Measurements from ENCODE around the gene HTR6.

The HTR6 gene

DNA sequence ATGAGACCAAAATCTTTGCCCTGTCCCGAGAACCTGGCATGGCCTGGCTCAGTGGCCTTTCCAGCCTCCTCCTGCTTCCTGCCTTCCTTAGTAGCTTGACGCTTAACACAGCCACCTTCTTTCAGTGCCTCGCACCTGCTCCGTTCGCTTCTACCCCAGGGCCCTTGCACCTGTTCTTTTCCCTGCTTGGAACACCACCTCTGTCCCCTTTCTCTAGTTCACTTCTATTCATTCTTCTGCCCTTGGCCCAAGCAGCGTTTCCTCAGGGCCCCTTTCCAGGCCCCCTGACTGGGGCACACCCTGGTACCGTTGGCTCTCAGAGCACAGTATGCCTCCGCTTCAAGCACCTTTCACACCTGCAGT lies 9.0 kb upstream of the HTR6 start:
- in situ Hi-C loops (cut with MboI; ENCODE audit: low sequenced_read_pairs): loop anchor here (10.0 to 25.0 kb wide), 3 partner anchors 311 to 1068 kb away; no protein-coding TSS in a partner anchor

DNA sequence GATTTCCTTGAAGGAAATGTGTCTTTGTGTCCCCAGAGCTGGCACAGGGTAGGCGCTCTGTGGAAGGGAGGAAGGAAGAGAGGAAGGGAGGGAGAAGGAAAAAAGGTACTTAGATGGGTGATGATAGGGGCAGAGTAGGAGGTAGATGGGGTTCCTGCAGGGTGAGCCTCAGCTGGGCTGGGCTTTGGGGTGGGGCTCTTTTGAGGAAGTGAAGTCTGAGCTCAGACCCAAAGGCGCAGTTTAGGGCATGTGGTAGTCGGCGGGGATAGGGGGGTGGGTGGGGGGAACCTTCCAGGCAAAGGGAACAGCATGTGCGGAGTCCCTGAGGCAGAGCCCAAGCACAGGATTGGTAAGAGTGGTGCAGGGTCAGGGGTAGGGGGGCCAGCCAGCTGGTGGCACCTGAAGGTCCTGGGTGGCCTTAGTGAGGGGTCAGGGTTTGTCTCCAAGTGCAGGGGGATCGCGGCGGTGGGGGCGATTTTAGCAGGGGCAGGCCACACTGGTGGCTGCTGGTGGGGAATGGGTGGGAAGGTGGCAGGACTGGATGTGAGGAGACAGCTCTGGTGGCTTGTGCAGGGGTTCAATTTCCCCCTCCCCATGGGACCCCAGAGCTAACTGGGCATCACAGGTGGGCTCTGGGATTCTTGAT lies 8.4 kb upstream of the HTR6 start:
- in situ Hi-C loops (cut with MboI; ENCODE audit: low sequenced_read_pairs): loop anchor here (10.0 to 25.0 kb wide), 3 partner anchors 311 to 1069 kb away; no protein-coding TSS in a partner anchor

DNA sequence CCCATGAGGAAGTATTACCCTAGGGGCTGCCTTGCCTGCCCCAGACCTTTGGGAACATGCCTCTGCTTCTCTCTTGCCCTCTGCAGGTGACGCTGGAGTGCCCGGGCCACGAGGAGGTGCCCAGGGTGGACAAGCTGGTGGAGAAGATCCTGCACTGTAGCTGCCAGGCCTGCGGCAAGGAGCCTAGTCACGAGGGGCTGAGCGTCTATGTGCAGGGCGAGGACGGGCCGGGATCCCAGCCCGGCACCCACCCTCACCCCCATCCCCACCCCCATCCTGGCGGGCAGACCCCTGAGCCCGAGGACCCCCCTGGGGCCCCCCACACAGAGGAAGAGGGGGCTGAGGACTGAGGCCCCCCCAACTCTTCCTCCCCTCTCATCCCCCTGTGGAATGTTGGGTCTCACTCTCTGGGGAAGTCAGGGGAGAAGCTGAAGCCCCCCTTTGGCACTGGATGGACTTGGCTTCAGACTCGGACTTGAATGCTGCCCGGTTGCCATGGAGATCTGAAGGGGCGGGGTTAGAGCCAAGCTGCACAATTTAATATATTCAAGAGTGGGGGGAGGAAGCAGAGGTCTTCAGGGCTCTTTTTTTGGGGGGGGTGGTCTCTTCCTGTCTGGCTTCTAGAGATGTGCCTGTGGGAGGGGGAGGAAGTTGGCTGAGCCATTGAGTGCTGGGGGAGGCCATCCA lies 7.8 kb upstream of the HTR6 start:
- in situ Hi-C loops (cut with MboI; ENCODE audit: low sequenced_read_pairs): loop anchor here (10.0 to 25.0 kb wide), 3 partner anchors 312 to 1070 kb away; no protein-coding TSS in a partner anchor

DNA sequence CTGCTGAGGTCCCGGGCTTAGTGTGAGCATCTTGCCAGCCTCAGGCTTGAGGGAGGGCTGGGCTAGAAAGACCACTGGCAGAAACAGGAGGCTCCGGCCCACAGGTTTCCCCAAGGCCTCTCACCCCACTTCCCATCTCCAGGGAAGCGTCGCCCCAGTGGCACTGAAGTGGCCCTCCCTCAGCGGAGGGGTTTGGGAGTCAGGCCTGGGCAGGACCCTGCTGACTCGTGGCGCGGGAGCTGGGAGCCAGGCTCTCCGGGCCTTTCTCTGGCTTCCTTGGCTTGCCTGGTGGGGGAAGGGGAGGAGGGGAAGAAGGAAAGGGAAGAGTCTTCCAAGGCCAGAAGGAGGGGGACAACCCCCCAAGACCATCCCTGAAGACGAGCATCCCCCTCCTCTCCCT lies 7.2 kb upstream of the HTR6 start:
- in situ Hi-C loops (cut with MboI; ENCODE audit: low sequenced_read_pairs): loop anchor here (10.0 to 25.0 kb wide), 3 partner anchors 313 to 1070 kb away; no protein-coding TSS in a partner anchor

DNA sequence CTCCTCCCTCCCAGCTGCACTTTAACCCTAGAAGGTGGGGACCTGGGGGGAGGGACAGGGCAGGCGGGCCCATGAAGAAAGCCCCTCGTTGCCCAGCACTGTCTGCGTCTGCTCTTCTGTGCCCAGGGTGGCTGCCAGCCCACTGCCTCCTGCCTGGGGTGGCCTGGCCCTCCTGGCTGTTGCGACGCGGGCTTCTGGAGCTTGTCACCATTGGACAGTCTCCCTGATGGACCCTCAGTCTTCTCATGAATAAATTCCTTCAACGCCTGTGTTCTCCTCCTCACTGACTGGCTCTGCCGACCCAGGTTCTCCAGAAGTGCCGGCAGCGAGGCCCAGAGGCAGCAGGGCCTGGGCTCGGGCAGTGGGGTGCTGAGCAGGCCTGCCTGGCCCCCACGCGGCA lies 6.5 kb upstream of the HTR6 start:
- in situ Hi-C loops (cut with MboI; ENCODE audit: low sequenced_read_pairs): loop anchor here (10.0 to 25.0 kb wide), 3 partner anchors 313 to 1071 kb away; no protein-coding TSS in a partner anchor

DNA sequence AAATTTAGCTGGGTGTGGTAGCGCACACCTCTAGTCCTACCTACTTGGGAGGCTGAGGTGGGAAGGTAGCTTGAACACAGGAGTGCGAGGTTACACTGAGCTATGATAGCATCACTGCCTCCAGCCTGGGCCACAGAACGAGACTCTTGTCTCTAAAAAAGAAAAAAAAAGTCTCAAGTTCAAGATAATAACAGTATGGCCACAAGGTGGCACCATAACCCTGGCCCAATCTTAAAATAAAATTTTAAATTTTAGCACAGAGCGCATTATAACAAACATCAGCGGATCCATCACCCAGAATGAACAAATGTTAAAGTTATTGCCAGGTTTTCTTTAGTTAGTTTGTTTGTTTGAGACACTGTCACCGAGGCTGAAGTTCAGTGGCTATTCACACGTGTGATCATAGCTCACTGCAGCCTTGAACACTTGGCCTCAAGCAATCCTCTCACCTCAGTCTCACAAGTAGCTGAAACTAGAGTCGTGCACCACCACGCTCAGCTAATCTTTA lies 2.9 kb upstream of the HTR6 start:
- in situ Hi-C loops (cut with MboI; ENCODE audit: low sequenced_read_pairs): loop anchor here (25.0 kb wide), 2 partner anchors 774 to 1074 kb away; no protein-coding TSS in a partner anchor

DNA sequence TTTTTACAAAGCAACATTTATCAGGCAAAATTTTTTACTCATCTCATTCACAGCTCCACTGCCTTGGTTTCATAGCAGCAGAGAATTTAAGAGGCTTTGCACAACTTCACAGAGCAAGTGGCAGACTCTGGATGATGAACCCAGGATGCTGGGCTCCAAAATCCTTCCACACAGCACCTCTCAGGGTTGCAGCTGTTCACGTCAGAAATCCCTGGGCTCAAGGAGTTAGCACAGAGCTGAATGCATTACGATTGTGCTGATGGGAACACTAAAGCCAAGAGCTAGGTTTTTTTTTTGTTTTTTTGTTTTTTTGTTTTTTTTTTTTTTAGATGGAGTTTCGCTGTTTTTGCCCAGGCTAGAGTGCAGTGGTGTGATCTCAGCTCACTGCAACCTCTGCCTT lies 2.4 kb upstream of the HTR6 start:
- in situ Hi-C loops (cut with MboI; ENCODE audit: low sequenced_read_pairs): loop anchor here (25.0 kb wide), 2 partner anchors 775 to 1075 kb away; no protein-coding TSS in a partner anchor

DNA sequence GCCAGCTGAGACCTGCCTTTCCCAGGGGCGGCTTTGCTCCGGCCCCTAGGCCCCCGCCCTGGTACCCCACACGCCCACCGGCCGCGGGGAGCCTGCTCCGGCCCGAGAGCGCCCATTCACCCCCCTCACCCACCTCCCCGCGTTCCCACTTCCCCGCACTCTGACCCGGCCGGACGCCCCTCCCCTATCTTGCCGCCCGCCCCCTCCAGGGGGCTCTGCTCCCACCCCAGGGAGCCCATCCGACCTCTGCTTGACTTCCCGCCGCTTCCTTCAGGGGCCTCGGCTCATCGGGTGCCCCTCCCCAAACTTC lies 466 bp downstream of the HTR6 start:
- in situ Hi-C loops (cut with MboI; ENCODE audit: low sequenced_read_pairs): loop anchor here (25.0 kb wide), 2 partner anchors 778 to 1078 kb away; no protein-coding TSS in a partner anchor

DNA sequence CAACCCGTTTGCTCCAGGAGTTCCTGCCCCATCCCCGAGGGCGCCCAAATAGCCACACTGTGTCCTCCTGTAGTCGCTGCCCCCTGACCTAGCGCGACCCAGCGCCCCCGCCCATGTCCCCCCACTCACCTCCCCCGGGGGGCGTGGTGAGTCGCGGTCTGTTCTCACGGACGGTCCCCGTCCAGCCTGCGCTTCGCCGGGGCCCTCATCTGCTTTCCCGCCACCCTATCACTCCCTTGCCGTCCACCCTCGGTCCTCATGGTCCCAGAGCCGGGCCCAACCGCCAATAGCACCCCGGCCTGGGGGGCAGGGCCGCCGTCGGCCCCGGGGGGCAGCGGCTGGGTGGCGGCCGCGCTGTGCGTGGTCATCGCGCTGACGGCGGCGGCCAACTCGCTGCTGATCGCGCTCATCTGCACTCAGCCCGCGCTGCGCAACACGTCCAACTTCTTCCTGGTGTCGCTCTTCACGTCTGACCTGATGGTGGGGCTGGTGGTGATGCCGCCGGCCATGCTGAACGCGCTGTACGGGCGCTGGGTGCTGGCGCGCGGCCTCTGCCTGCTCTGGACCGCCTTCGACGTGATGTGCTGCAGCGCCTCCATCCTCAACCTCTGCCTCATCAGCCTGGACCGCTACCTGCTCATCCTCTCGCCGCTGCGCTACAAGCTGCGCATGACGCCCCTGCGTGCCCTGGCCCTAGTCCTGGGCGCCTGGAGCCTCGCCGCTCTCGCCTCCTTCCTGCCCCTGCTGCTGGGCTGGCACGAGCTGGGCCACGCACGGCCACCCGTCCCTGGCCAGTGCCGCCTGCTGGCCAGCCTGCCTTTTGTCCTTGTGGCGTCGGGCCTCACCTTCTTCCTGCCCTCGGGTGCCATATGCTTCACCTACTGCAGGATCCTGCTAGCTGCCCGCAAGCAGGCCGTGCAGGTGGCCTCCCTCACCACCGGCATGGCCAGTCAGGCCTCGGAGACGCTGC lies 1.1 kb downstream of the HTR6 start:
- in situ Hi-C loops (cut with MboI; ENCODE audit: low sequenced_read_pairs): loop anchor here (25.0 kb wide), 2 partner anchors 778 to 1078 kb away; no protein-coding TSS in a partner anchor

DNA sequence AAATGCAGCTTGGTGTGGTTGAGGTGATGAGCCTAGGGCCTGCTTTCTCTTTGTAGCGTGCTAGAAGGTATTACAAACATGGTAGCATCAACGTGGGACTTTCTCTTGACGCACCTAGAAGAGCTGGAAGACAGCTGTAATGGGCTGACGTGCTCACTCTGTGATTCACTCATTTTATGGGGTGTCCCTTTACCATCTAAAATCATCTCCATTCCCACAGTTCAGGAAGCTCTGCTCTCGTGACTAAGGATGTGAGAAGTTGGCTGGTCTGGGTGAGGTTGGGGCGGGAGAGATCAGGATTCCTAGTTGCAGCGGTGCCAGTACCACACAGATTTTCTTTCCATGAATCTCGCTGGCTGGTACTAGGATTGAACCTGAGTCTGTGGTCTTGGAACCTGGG lies 4.2 kb downstream of the HTR6 start:
- in situ Hi-C loops (cut with MboI; ENCODE audit: low sequenced_read_pairs): loop anchor here (25.0 kb wide), 2 partner anchors 782 to 1082 kb away; no protein-coding TSS in a partner anchor

DNA sequence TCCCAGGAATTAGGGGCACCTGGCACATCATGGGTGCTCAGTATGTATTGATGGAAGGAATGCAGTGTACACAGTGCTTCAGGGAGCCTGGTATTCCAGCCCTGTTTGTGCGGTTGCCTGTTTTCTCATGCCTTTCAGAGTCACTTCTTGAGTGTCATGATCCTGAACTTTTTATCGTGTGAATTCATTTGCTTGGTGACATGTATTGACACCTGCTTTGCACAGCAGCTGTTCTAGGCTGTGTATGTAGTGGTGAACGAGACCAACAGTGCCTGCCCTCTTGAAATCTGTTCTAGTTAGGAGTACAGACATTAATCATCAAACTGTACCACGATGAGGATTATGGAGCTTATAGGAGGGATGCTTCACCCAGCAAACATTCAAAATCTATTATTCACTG lies 6.1 kb downstream of the HTR6 start:
- in situ Hi-C loops (cut with MboI; ENCODE audit: low sequenced_read_pairs): loop anchor here (25.0 kb wide), 2 partner anchors 783 to 1083 kb away; no protein-coding TSS in a partner anchor

DNA sequence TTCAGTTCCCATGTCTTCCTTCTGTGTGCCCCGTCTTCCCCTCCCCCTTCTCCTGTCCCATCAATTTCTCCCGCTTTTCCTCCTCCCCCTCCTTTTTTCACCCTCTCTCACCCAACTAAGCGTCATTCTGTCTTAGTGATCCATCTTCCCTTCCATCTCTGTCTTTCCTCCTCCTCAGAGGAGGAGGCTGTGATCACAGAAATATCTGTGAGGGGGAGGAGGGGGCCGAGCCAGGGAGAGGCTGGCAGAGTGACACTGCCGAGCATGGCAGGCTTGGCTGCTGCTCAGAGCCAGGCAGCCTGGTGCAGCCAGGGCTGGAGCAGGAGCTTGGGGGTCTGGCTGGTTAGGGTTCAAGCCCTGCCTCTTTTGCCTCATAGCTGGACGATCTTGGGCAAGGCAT lies 7.6 kb downstream of the HTR6 start:
- in situ Hi-C loops (cut with MboI; ENCODE audit: low sequenced_read_pairs): loop anchor here (25.0 kb wide), 2 partner anchors 785 to 1085 kb away; no protein-coding TSS in a partner anchor

DNA sequence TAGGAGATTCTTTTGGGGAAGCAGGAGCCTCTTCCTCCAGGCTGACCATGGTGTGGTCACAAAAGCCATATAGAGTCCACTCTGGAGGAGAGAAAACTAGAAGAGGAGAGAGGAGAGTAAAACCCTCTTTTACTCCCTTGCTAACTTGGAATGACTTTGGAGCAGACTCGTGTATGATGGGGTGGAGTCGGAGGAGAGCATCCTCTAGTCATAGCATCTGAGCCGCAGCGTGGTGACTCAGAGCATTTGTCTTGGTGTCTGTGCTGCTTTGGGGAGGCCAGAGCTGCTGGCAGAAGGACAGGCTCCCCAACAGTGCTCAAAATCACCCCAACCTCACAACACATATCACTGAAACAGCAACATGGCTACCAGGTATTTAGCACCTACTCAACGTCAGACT lies 11.1 kb downstream of the HTR6 start:
- in situ Hi-C loops (cut with MboI; ENCODE audit: low sequenced_read_pairs): no loop called here

DNA sequence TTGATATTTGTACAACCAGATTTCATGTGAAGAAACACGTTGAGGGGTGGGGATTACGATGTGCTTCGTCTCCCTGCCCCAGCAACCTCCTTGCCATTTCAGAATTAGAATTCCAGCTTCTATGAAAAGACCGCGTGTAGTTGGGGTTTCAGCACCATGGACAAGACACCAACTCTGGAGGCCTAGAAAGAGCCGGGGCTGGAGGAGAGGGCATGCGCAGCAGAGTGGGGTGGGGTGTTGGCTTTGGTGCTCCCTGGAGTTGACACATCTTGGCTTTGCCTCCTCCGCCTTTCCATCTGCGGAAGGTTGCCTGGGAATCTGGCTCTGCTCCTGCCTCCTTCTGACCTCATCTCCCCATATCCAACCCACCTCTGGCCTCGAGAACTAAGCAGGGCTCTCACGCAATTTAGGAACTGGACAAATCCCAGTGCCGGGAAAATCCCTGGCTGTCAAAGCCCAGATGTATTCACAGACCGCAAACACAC lies 11.8 kb downstream of the HTR6 start:
- in situ Hi-C loops (cut with MboI; ENCODE audit: low sequenced_read_pairs): no loop called here

DNA sequence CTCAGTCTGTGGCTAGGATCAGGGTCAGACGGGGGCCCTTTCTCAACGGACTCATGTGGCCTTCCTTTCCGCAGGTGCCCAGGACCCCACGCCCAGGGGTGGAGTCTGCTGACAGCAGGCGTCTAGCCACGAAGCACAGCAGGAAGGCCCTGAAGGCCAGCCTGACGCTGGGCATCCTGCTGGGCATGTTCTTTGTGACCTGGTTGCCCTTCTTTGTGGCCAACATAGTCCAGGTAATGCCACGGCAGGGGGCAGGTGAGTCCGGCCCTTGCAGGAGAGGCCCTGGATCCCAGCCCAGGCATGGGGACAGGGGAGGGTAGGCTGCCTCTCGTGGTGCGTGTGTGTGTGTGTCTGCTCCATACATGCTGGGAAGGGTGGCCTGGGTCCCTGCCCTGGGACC lies 13.8 kb downstream of the HTR6 start:
- in situ Hi-C loops (cut with MboI; ENCODE audit: low sequenced_read_pairs): no loop called here

DNA sequence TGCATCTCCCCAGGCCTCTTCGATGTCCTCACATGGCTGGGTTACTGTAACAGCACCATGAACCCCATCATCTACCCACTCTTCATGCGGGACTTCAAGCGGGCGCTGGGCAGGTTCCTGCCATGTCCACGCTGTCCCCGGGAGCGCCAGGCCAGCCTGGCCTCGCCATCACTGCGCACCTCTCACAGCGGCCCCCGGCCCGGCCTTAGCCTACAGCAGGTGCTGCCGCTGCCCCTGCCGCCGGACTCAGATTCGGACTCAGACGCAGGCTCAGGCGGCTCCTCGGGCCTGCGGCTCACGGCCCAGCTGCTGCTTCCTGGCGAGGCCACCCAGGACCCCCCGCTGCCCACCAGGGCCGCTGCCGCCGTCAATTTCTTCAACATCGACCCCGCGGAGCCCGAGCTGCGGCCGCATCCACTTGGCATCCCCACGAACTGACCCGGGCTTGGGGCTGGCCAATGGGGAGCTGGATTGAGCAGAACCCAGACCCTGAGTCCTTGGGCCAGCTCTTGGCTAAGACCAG lies 14.3 kb downstream of the HTR6 start:
- in situ Hi-C loops (cut with MboI; ENCODE audit: low sequenced_read_pairs): no loop called here

DNA sequence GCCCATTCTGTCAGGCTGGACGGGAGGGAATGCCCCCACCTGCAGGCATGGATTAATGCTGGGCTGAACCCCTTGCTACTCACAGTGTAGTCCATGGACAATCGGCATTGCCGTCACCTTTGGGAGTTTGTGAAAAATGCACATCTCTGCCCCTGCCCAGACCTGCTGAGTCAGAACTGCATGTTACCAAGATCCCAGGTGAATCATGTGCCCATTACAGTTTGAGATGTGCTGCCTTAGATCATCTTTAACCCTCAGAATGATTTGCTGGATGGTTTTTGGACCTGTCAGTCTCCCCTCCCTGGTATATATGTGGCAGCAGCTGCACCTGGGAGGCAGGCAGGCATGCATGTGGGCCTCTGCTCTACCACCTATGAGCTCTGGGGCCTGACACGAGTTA lies 15.0 kb downstream of the HTR6 start:
- in situ Hi-C loops (cut with MboI; ENCODE audit: low sequenced_read_pairs): no loop called here

DNA sequence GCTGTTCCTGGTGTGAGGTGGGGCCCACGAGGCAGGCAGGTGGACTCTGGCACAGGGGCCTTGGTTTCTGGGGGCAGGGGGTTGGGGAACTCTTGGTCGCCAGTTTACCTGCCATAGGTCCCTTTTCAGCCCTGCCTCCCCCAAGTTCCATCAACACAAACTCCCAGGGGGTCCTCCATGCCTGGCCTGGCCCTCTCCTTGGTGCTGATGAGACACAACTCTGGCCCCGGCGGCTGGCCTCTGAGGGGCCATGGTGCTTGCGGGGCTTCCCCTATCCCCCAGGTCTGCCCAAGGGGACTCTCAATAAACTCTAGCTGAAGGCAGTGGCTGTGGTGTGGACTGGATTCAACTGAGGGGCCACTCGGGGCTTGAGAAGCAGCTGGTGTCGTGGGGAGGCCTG lies 16.0 kb downstream of the HTR6 start:
- in situ Hi-C loops (cut with MboI; ENCODE audit: low sequenced_read_pairs): no loop called here

DNA sequence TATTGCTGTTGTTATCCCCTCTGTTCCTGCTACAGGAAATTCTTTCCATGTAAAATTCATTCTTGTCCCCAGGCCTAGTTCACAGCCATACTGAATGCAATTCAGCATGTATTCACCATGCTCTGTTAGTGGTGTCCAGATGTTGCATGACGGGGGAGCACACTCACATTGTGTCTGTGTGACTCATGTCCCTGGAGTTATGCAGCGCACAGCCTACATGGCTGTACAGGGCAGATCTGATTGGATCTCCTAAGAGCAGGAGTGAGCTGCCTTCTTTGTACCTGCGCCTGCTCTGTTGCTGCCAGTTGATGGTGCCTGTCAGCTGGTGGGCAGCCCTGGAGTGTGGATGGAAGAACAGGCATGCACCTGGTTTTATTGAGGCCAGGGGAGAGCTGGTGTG lies 17.6 kb downstream of the HTR6 start:
- in situ Hi-C loops (cut with MboI; ENCODE audit: low sequenced_read_pairs): no loop called here

DNA sequence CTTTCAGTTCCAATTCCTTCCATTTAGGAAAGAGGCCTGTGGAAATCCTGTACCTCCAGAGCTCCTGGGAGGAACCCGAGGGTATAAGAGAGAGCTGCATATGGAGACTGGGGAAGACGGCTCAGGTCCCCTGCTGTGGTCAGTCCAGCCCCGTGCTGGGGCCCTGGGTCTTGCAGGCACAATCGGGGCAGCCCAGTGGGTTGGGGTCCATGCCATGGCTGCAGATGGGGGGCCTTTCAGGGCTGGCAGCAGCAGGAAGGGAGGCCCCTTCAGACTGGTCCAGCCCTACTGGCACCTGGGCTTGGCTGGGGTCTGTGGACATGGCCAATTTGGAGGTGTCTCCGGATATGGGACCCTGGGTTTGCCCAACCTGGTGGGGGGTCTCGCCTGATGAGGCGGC lies 18.2 kb downstream of the HTR6 start:
- in situ Hi-C loops (cut with MboI; ENCODE audit: low sequenced_read_pairs): no loop called here

Data from HL-60/S4 (cell line).